Naive thymus-derived CD4-positive, alpha-beta T cell (primary cell): ENCODE measurements around the gene ZSCAN29. TPM values are rescaled to one million over a fixed set of nuclear protein-coding genes. Genes with fewer than 3 reads are reported as not detected.

Experiments
- ATAC-seq: fragments of 150-1000 bp; cut with Tn5 transposase; 2 replicates; pipeline ENCODE4 v1.10.0; 2021; ENCODE audit warnings: mild to moderate bottlenecking, moderate library complexity
- CTCF ChIA-PET: fragments of 350-600 bp; sonication (Branson Sonifier 250); formaldehyde crosslinking; loops from one replicate; lab custom pipeline; 2021; ENCODE audit warnings: antibody characterized with exemption; lab: Charles Lee
- POLR2A ChIA-PET: fragments of 350-600 bp; sonication (Branson Sonifier 250); formaldehyde crosslinking; loops from one replicate; lab custom pipeline; 2021; ENCODE audit warnings: antibody characterized with exemption, inconsistent platforms; lab: Charles Lee
- DNase-seq, 9 donors: peaks; one replicate each; pipeline versions ENCODE4 v3.0.0 to v3.0.0-alpha.2; 2020 to 2022; ENCODE audit warnings: mixed read lengths in 1 of 9
- H3K27ac ChIP-seq: one replicate; pipeline ENCODE4 v1.7.0; 2013; ENCODE audit warnings: mild to moderate bottlenecking, low read depth, low read length, moderate library complexity
- H3K27me3 ChIP-seq, 2 donors: one replicate each; pipeline ENCODE4 v1.7.0; 2013; ENCODE audit warnings: low read length in 2 of 2, mild to moderate bottlenecking in 2 of 2, moderate library complexity in 2 of 2; ENCODE audit not compliant: control insufficient read depth in 2 of 2, insufficient read depth in 2 of 2
- H3K36me3 ChIP-seq, 3 experiments: 1 replicate in 2 of 3; 2 replicates in 1 of 3; pipeline ENCODE4 v1.7.0; 2013; ENCODE audit warnings: low read length in 3 of 3, mild to moderate bottlenecking in 3 of 3, moderate library complexity in 1 of 3; ENCODE audit not compliant: insufficient read depth in 3 of 3, control insufficient read depth in 2 of 3
- H3K4me1 ChIP-seq, 2 donors: one replicate each; pipeline ENCODE4 v1.7.0; 2013; ENCODE audit warnings: low read length in 2 of 2, mild to moderate bottlenecking in 2 of 2, moderate library complexity in 1 of 2; ENCODE audit not compliant: control insufficient read depth in 2 of 2, insufficient read depth in 2 of 2
- H3K4me3 ChIP-seq: 2 replicates; pipeline ENCODE4 v1.7.0; 2013; ENCODE audit warnings: mild to moderate bottlenecking, low read length
- H3K9me3 ChIP-seq, 3 experiments: 1 replicate in 2 of 3; 2 replicates in 1 of 3; pipeline ENCODE4 v1.7.0; 2013; ENCODE audit warnings: low read length in 3 of 3; ENCODE audit not compliant: control insufficient read depth in 2 of 3
- H3K27ac Mint-ChIP-seq, 9 donors: one replicate each; pipeline ENCODE4 v1.8.0; 2020 to 2022; ENCODE audit warnings: mixed read lengths in 9 of 9, mild to moderate bottlenecking in 8 of 9, moderate library complexity in 5 of 9, inconsistent platforms in 2 of 9
- H3K27me3 Mint-ChIP-seq, 5 donors: one replicate each; pipeline ENCODE4 v1.8.0; 2021 to 2022; ENCODE audit warnings: mixed read lengths in 5 of 5, mild to moderate bottlenecking in 1 of 5
- H3K36me3 Mint-ChIP-seq, 5 donors: one replicate each; pipeline ENCODE4 v1.8.0; 2020 to 2022; ENCODE audit warnings: mixed read lengths in 5 of 5, mild to moderate bottlenecking in 3 of 5, inconsistent platforms in 1 of 5
- H3K4me1 Mint-ChIP-seq, 7 donors: one replicate each; pipeline ENCODE4 v1.8.0; 2020 to 2022; ENCODE audit warnings: mixed read lengths in 7 of 7, mild to moderate bottlenecking in 3 of 7, inconsistent platforms in 1 of 7
- H3K4me3 Mint-ChIP-seq, 10 donors: one replicate each; pipeline ENCODE4 v1.8.0; 2020 to 2022; ENCODE audit warnings: mild to moderate bottlenecking in 10 of 10, mixed read lengths in 10 of 10, moderate library complexity in 6 of 10, inconsistent platforms in 2 of 10
- H3K9me3 Mint-ChIP-seq, 11 donors: one replicate each; pipeline ENCODE4 v1.8.0; 2020 to 2022; ENCODE audit warnings: mixed read lengths in 11 of 11, mild to moderate bottlenecking in 4 of 11, inconsistent platforms in 1 of 11, moderate library complexity in 1 of 11
- intact Hi-C, 2 donors: fragments of 100-400 bp; cut with micrococcal nuclease; formaldehyde crosslinking; loops; one replicate each; pipeline ENCODE4 v1.15.1; 2023
- polyA plus RNA-seq, 2 donors: library from polyadenylated mRNA; unstranded; fragments of 300-500 nt; fragmentation: Illumina TruSeq; gene quantifications; one replicate each; pipeline ENCODE4 v1.2.3, GENCODE V29; 2021
- total RNA-seq, 6 experiments: library from RNA in 5 of 6; stranded (reverse) in 5 of 6; gene quantifications; 1 replicate in 5 of 6; 2 replicates in 1 of 6; pipeline ENCODE4 v1.2.3 and lab custom pipeline; 2021 to 2026

The ZSCAN29 gene
- total and polyA plus RNA-seq, 7 experiments from 2014 or later, result 3.1 to 36.9 (median 16.2) TPM

- Mint-ChIP-seq H3K4me1 (peaks cover 19 to 54% (median 46%) of the 10 kb centered on the region in 7 donors), H3K27me3 (peaks cover 0 to 4% (median 0%) of the 10 kb centered on the region in 5 donors), H3K9me3 (peaks cover 0 to 5% (median 0%) of the 10 kb centered on the region in 11 donors), H3K4me3 (peak within 1 kb of the TSS; percentile 89 to 98 (median 96)), H3K27ac (peak within 1 kb of the TSS; percentile 93 to 99 (median 99)), H3K36me3 (peaks cover 4 to 35% (median 20%) of the 10 kb centered on the region in 5 donors)
- ATAC-seq (peak; percentile 92), DNase-seq (peak; percentile 80 to 95 (median 92))
- ChIA-PET POLR2A (interaction anchor here (0.9 to 1.5 kb wide), 4 partner anchors 8 to 181 kb away, joined by 3 to 6 read pairs (median 4); partner anchors contain the start of genes CCNDBP1, TUBGCP4 and ZSCAN29), CTCF (no interaction called here)
- peak within 1 kb of the TSS; percentile 88 for H3K27ac ChIP-seq
- H3K36me3 ChIP-seq, result peaks cover 0 to 5% (median 0%) of the 10 kb centered on the region in 3 experiments
- no peaks in the 10 kb centered on the region for H3K27me3 ChIP-seq
- H3K4me1 ChIP-seq, result peaks cover 19 to 22% of the 10 kb centered on the region in 2 donors
- no peaks in the 10 kb centered on the region for H3K9me3 ChIP-seq
- intact Hi-C loops, result loop anchor here (1.0 to 10.0 kb wide), 13 partner anchors 41 to 1058 kb away; partner anchors contain the start of genes GANC (in 2 of the 2), TMEM87A (in 2 of the 2), TUBGCP4 (in 2 of the 2) and ZSCAN29 (in 2 of the 2)
- H3K4me3 ChIP-seq, result peak within 1 kb of the TSS; percentile 84
Measured at GRCh38 chr15:43329960-43330779, 40.7 kb downstream of the ZSCAN29 start, which contains the start of gene LCMT2. Gene LCMT2, minus strand, starts transcription at chr15:43330573. Its CDS starts 84 bp downstream, at chr15:43330489.

GRCh38 chr15:43329217-43329959 lies 41.5 kb downstream of the ZSCAN29 start:
- peaks cover 19 to 22% of the 10 kb centered on the region in 2 donors for H3K4me1 ChIP-seq
- Mint-ChIP-seq H3K4me1 (peaks cover 23 to 54% (median 46%) of the 10 kb centered on the region in 7 donors), H3K9me3 (peaks cover 0 to 5% (median 0%) of the 10 kb centered on the region in 11 donors), H3K27me3 (peaks cover 0 to 4% (median 0%) of the 10 kb centered on the region in 5 donors), H3K27ac (peak overlapping the region; percentile 93 to 99 (median 99)), H3K36me3 (peaks cover 4 to 31% (median 17%) of the 10 kb centered on the region in 5 donors), H3K4me3 (peak overlapping the region; percentile 89 to 98 (median 96))
- ChIA-PET POLR2A (interaction anchor here (0.9 to 1.5 kb wide), 4 partner anchors 9 to 182 kb away, joined by 3 to 6 read pairs (median 4); partner anchors contain the start of genes CCNDBP1, TUBGCP4 and ZSCAN29), CTCF (no interaction called here)
- intact Hi-C loops, result no loop called here
- no peaks in the 10 kb centered on the region for H3K27me3 ChIP-seq
- H3K36me3 ChIP-seq, result peaks cover 0 to 5% (median 0%) of the 10 kb centered on the region in 3 experiments
- H3K27ac ChIP-seq, result peak overlapping the region; percentile 88
- H3K4me3 ChIP-seq, result peak overlapping the region; percentile 84
- ATAC-seq, result no peak
- H3K9me3 ChIP-seq, result no peaks in the 10 kb centered on the region
- DNase-seq, result peak in 2 of 9 donors; percentile 4 to 16

GRCh38 chr15:43325039-43325684 lies 45.7 kb downstream of the ZSCAN29 start:
- POLR2A ChIA-PET, result no interaction called here

GRCh38 chr15:43318990-43319771 lies 51.7 kb downstream of the ZSCAN29 start:
- Histone ChIP-seq H3K27ac (no peak overlapping the region), H3K9me3 (no peaks in the 10 kb centered on the region), H3K27me3 (no peaks in the 10 kb centered on the region), H3K36me3 (no peaks in the 10 kb centered on the region), H3K4me1 (no peaks in the 10 kb centered on the region), H3K4me3 (no peak overlapping the region)
- Mint-ChIP-seq H3K27ac (no peak overlapping the region), H3K4me1 (no peaks in the 10 kb centered on the region), H3K4me3 (no peak overlapping the region), H3K9me3 (no peaks in the 10 kb centered on the region), H3K36me3 (no peaks in the 10 kb centered on the region), H3K27me3 (peaks cover 3 to 24% (median 18%) of the 10 kb centered on the region in 5 donors)
- CTCF ChIA-PET, result no interaction called here
- no peak for DNase-seq
- POLR2A ChIA-PET, result interaction anchor here (0.5 kb wide), 1 partner anchor 524 kb away, joined by 4 read pairs; no protein-coding TSS in a partner anchor
- no peak for ATAC-seq
- intact Hi-C loops, result no loop called here

More at GRCh38 chr15:43325039-43325684, 45.7 kb downstream of the ZSCAN29 start:
- ATAC-seq, result no peak
- H3K4me1 ChIP-seq, result peaks cover 14% of the 10 kb centered on the region in 2 donors
- intact Hi-C loops, result no loop called here
- H3K36me3 ChIP-seq, result peaks cover 0 to 5% (median 0%) of the 10 kb centered on the region in 3 experiments
- no peak overlapping the region for H3K27ac Mint-ChIP-seq
- H3K36me3 Mint-ChIP-seq, result peaks cover 4 to 16% (median 8%) of the 10 kb centered on the region in 5 donors
- H3K27ac ChIP-seq, result no peak overlapping the region
- peaks cover 0 to 17% (median 0%) of the 10 kb centered on the region in 5 donors for H3K27me3 Mint-ChIP-seq
- H3K9me3 ChIP-seq, result no peaks in the 10 kb centered on the region
- no peaks in the 10 kb centered on the region for H3K27me3 ChIP-seq
- CTCF ChIA-PET, result interaction anchor here (0.6 kb wide), 1 partner anchor 1823 kb away, joined by 4 read pairs; no protein-coding TSS in a partner anchor
- no peak overlapping the region for H3K4me3 Mint-ChIP-seq
- no peak overlapping the region for H3K4me3 ChIP-seq
- peaks cover 0 to 3% (median 0%) of the 10 kb centered on the region in 11 donors for H3K9me3 Mint-ChIP-seq
- no peak for DNase-seq
- H3K4me1 Mint-ChIP-seq, result peaks cover 15 to 42% (median 31%) of the 10 kb centered on the region in 7 donors

- Histone ChIP-seq H3K9me3 (no peaks in the 10 kb centered on the region), H3K4me3 (no peak overlapping the region), H3K36me3 (no peaks in the 10 kb centered on the region), H3K27ac (no peak overlapping the region), H3K4me1 (no peaks in the 10 kb centered on the region), H3K27me3 (no peaks in the 10 kb centered on the region)
- Mint-ChIP-seq H3K27me3 (peaks cover 6 to 36% (median 26%) of the 10 kb centered on the region in 5 donors), H3K4me3 (no peak overlapping the region), H3K36me3 (no peaks in the 10 kb centered on the region), H3K4me1 (no peaks in the 10 kb centered on the region), H3K9me3 (no peaks in the 10 kb centered on the region), H3K27ac (no peak overlapping the region)
- no peak for ATAC-seq
- ChIA-PET CTCF (no interaction called here), POLR2A (no interaction called here)
- intact Hi-C loops, result no loop called here
- DNase-seq, result no peak
Measured at GRCh38 chr15:43317566-43318184, 53.2 kb downstream of the ZSCAN29 start.
